Measurements from ENCODE around the gene DAB2IP. TPM values are rescaled to one million over a fixed set of nuclear protein-coding genes. Genes with fewer than 3 reads are reported as not detected.
A peak's percentile ranks its signal among the peaks of the same experiment; 100 is the strongest.

The DAB2IP gene
- total RNA-seq, 4 donors from 2014 or later: 55.2 to 76.0 (median 60.5) TPM

GRCh38 chr9:121714873-121715272 is 63.4 kb downstream of the DAB2IP start:
- H3K27ac ChIP-seq: no peak overlapping the region
- H3K36me3 ChIP-seq: no peaks in the 10 kb centered on the region
- DNase-seq: no peak
- no peaks in the 10 kb centered on the region for H3K27me3 ChIP-seq
- H3K4me3 ChIP-seq: no peak overlapping the region
- H3K9me3 ChIP-seq: no peaks in the 10 kb centered on the region
- TF ChIP-seq, protein P1, sequence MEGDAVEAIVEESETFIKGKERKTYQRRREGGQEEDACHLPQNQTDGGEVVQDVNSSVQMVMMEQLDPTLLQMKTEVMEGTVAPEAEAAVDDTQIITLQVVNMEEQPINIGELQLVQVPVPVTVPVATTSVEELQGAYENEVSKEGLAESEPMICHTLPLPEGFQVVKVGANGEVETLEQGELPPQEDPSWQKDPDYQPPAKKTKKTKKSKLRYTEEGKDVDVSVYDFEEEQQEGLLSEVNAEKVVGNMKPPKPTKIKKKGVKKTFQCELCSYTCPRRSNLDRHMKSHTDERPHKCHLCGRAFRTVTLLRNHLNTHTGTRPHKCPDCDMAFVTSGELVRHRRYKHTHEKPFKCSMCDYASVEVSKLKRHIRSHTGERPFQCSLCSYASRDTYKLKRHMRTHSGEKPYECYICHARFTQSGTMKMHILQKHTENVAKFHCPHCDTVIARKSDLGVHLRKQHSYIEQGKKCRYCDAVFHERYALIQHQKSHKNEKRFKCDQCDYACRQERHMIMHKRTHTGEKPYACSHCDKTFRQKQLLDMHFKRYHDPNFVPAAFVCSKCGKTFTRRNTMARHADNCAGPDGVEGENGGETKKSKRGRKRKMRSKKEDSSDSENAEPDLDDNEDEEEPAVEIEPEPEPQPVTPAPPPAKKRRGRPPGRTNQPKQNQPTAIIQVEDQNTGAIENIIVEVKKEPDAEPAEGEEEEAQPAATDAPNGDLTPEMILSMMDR (IDR thresholded peaks at IDR 0.05): no peak
- no peak for TF ChIP-seq POLR2A (IDR thresholded peaks at IDR 0.05)
- peaks cover 0 to 11% (median 0%) of the 10 kb centered on the region in 4 donors for H3K4me1 ChIP-seq

DNA sequence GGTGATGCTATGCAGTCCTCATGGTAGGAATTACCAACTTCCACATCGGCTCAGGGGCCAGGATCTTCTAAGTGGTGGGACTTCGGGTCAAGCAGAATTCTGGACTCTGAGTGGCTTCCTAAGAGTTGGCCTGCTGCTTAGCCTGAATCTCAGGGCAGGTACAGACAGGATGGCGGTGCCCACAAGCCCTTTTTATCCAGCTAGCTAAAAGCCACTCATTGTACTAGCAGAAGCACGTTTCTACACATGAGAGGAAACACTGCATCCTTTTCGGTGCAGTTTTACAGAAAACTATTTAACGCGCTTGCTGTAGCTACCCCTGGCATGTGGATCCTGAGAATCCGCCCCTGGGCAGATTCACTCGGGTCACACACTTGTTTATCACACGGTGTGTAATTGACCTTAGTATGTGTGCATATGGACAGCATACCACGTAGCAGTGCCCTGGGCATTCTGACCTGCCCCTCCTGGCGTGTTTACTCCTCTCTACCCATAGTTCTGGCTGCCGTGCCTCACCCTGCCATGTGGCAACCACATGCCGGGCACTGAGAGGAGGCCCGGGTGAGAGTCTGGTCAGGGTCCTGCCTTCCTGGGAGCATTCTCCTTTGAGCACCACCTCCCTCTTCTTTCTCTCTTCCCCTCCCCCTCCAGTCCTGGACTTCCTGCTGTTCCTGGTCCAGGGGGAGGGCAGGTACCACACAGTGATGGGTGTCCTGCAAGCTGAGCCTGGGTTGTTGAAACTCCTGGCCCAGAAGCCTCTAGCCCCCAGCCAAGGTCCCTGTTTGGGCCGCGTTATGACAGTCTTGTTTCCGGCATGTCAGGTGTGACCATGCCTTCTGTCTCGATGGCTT is 65.9 kb downstream of the DAB2IP start:
- no peak for TF ChIP-seq POLR2A (IDR thresholded peaks at IDR 0.05)
- TF ChIP-seq, protein P1 (IDR thresholded peaks at IDR 0.05): no peak
- DNase-seq: no peak
- no peaks in the 10 kb centered on the region for H3K36me3 ChIP-seq
- H3K4me1 ChIP-seq: peaks cover 0 to 30% (median 0%) of the 10 kb centered on the region in 4 donors
- H3K4me3 ChIP-seq: no peak overlapping the region
- no peaks in the 10 kb centered on the region for H3K27me3 ChIP-seq
- H3K27ac ChIP-seq: peak overlapping the region in 1 of 4 donors; percentile 13
- no peaks in the 10 kb centered on the region for H3K9me3 ChIP-seq

DNA sequence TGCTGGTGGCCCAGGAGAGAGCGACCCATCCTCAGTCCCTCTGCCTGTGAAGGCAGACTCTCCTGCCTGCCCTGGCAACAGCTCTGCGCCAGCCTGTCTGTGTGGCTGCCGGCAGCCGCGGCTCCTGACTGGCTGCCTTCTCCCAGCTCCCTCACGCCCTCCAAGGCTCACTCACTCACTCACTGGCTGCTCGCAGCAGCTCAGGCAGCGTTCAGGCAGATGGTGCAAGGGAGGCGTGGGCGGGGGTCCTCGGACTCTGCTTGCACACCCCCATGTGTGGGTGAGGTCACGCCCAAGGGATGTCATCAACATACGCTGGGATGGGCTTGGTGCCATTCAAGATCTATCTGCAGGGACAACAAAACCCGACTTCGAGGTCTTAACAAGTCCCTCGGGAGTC is 66.7 kb downstream of the DAB2IP start:
- H3K4me1 ChIP-seq: peaks cover 0 to 37% (median 0%) of the 10 kb centered on the region in 4 donors
- peak overlapping the region in 1 of 4 donors; percentile 13 for H3K27ac ChIP-seq
- H3K9me3 ChIP-seq: no peaks in the 10 kb centered on the region
- H3K36me3 ChIP-seq: no peaks in the 10 kb centered on the region
- TF ChIP-seq POLR2A (IDR thresholded peaks at IDR 0.05): no peak
- TF ChIP-seq, protein P1 (IDR thresholded peaks at IDR 0.05): no peak
- H3K4me3 ChIP-seq: no peak overlapping the region
- H3K27me3 ChIP-seq: no peaks in the 10 kb centered on the region
- DNase-seq: no peak

- Histone ChIP-seq H3K4me1 (peaks cover 0 to 42% (median 0%) of the 10 kb centered on the region in 4 donors), H3K9me3 (no peaks in the 10 kb centered on the region), H3K36me3 (no peaks in the 10 kb centered on the region), H3K27me3 (no peaks in the 10 kb centered on the region), H3K4me3 (no peak overlapping the region), H3K27ac (peak overlapping the region in 1 of 4 donors; percentile 13)
- DNase-seq: no peak
- TF ChIP-seq, protein P1 (IDR thresholded peaks at IDR 0.05): no peak
- TF ChIP-seq POLR2A (IDR thresholded peaks at IDR 0.05): no peak
Measured at GRCh38 chr9:121718501-121718900, 67.1 kb downstream of the DAB2IP start.

DNA sequence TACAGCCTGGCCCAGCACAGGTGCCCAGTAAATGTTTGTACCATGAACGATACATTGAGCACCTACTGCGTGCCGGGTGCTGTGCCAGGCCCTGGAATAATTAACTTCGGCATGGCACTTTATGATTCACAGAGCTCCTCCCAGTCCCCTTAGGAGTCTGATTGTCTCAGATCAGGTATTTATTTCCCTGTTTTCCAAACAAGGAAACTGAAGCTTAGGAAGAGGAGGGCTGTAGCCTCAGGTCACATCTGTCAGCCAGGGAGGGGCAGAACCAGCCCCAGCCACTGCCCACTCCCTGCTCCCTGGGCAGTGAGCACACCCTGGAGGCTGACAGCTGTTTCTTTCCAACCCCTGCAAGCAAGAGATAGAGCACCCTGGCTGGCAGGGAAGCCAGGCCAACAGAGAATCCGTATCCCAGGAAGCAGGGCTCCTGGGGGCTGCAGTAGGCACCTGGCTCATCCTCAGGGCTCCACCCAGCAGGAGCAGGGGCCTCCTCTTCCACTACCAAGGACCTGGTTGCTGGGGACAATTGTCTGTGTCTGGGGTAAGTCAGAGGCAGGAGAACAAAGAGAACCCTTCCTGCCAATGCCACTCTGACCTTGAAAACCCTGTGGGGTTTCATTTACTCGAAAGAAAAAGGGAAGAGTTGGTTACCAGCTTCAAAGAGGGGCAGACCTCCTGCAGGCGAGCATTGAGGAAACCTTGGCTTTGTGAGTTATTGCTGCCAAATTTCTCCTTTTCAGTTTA is 69.0 kb downstream of the DAB2IP start:
- Histone ChIP-seq H3K36me3 (no peaks in the 10 kb centered on the region), H3K4me1 (peaks cover 0 to 48% (median 0%) of the 10 kb centered on the region in 4 donors), H3K27me3 (no peaks in the 10 kb centered on the region), H3K9me3 (no peaks in the 10 kb centered on the region), H3K4me3 (no peak overlapping the region), H3K27ac (peak overlapping the region; percentile 31 to 76 (median 58))
- peak in 2 of 3 donors; percentile 75 for DNase-seq
- TF ChIP-seq, protein P1 (IDR thresholded peaks at IDR 0.05): peak in 3 of 6 experiments; percentile 46 to 59 (median 47)
- TF ChIP-seq POLR2A (IDR thresholded peaks at IDR 0.05): peak in 1 of 2 donors; percentile 31
